SHP77 treated with DMSO at 0.1 percent for 48 hours (cell line): ENCODE measurements around the gene RHOJ.
"Not testable (repeated sequence)": the region's sequence is repeated elsewhere in the genome, so short reads cannot be mapped to it uniquely, and the experiment has no call there.

Source experiments
- DNase-seq: peaks from one replicate; lab custom pipeline; 2025; lab: John Stamatoyannopoulos, UW

The RHOJ gene

DNA sequence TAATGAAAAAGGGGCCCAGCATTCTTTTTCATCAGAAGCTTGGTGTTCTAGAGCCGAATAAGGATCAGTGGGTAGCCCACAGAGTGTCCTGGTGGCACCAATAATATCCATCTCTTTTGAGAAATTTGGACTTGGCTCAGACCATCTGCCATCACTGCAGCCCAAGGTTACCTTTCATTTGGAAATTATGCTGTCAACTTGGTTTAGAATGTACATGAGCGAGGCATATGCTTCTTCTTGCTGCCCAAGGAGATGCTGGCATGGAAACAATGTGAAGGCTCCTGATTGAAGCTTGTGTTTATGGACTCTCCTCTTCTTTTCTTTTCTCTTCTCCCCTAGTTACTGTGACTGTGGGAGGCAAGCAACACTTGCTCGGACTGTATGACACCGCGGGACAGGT, 64.5 kb downstream of the RHOJ start:
- no peak for DNase-seq

DNA sequence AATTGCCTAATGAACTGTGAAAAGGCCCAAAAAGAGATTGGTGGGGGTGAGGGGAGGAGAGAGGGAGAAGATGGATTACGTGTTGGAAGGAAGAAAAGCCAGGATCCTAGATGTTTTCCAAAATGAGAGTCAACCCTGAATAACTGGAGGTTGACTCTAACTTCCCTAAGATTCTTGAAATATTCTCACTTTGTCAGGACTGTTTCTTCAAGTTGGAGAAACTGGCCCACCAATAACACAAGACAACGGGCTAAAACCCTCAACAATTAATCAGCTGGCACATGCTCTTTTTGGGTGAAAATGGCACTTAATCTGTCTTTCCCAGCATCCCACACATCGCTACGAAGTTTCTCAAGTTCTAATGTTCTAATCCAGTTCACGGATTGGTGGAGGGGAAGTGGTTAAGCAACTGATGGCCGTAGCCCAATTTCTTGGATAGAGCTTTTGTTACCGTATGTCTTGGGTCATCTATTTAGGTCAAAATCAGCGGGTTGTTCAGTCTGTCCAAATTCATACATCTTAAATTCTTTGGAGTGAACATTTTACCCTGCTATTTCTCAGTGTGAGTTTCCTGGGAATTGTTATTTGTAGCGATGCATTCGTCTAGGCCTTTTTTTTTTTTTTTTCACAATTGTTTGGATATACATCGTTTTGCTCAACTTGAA, 65.5 kb downstream of the RHOJ start:
- no peak for DNase-seq

DNA sequence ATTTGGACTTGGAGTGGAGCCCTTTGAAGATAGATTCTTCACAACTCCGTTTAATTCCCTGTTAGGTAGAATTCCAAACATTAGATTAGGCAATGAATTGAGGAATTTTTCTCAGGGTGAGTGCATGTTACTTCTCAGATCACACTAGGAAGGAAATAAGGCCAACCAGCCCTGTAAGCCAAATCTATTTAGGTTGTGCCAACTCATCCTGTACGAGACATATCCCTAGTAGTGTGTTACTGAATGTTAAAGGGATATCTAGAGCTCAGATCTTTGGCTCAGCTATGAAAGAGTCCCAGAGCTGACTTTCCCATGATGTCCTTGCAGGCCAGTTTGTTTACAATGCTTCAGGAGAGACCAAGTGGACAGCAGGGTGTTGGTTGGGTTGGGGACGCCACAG, 68.9 kb downstream of the RHOJ start:
- DNase-seq = no peak

DNA sequence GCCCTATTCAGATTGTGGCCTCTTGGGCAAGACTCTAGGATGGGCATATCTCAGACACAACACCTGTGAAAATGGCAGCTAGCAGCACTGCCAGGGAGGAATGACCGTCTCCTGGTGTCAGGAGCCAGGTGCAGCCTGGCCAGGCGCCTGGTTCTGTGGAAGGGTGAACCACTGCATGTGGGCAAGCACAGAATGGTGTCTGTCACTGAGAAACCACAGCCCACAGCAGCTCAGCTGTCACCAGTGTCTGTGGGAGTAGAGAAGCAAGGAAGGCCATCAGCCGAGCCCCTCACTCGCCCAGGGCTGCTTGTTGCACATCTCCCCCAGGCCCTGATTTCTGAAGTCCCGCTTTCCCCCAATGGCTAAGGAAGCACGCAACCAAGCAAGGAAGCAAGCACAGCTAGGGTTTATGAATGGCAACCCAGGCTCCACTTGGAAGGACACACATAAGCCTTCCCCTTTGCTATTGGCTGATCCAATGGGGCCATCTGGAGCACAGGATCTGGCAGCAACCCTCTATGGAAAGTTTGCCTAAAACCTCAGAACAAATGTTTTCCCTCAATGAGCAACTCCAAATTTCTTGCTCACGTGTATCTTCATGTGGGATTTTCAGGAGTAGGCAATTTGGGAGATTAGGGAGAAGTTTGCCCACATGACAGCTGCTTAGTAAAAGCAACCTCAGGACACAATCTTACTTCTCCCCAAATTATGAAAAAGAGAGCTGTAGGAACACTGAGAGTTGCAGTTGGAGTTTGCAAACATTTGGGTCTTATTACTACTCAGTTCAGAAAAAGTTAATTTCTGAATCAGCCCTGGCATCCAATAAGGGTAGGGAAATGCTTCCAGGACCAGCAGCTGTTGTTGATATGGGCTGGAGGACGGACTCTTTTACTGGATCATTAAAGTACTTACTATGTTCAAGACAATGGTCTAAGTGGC, 69.7 kb downstream of the RHOJ start:
- no peak for DNase-seq

DNA sequence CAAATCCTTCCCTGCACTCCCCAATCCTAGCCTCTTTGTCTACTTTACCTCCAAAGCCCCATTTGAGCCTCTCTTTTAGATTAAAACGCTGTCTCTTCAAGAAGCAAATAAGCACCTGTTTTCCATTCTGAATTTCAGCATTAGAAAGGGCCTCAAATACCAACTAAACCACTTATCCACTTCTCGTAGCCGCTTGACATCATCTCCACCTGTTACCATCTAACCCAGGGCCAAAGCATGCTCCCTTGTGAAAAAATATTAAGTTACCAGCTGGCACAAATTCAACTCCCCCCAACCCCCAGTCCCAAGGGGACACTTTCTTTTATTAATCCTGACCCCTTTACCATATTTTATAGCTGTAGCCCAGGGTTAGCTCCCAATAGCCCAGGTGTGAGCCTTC, 71.4 kb downstream of the RHOJ start:
- no peak for DNase-seq

DNA sequence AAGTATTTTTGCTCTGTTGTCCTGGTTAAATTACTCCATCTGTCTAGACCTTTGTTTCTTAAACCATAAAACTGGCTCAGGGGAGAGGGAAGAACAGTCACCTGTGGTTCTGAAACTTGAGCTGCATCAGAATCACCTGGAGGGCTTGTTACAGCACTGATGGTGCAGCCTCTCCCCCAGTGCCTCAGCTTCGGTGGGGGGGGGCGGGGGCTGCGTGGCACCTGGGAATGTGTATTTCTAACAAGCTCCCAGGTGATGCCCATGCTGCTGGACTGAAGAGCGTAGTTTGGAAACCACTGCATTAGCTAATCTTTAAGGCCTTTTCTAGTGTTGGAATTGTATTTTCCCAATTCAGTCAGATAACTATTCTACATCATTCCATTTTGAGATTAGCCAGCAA, 71.8 kb downstream of the RHOJ start:
- DNase-seq = no peak

DNA sequence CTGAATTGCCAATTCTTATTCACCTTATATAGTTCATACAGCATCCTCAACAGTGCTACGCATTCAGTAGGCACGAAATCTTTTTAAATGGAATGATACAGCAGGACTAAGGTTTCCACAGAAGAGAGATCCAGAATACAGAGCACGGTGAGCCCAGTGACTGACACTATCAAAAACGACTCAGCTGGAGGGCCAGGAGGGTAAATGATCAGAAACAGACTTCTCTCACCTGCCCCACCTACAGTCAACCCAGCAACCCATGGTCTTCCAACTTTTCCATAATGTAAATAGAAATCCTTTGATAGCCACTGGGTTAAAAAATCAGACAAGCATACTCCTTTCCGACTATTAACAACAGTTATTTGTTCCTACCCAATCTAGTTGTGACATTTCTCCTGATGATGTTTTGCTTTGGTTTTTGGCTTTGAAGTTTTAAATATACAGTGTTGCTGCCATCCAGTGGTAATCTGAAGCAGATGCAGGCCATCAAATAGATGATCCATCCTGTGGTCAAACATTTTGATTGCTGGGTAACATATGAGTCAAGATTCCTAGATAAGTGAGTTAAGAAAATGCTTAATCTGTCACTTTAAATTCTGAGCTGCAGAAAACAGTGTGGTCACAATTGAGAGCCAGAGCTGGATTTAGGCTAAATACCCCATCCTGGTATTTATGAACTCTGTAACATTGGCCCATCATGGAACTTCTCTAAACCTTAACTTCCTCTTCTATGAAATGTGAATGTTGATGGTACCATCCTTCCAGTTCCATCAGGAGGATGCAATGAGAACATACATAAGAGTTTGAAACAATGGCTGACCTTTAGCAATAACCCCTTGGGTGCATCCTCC, 72.5 kb downstream of the RHOJ start:
- peak; percentile 43 for DNase-seq

DNA sequence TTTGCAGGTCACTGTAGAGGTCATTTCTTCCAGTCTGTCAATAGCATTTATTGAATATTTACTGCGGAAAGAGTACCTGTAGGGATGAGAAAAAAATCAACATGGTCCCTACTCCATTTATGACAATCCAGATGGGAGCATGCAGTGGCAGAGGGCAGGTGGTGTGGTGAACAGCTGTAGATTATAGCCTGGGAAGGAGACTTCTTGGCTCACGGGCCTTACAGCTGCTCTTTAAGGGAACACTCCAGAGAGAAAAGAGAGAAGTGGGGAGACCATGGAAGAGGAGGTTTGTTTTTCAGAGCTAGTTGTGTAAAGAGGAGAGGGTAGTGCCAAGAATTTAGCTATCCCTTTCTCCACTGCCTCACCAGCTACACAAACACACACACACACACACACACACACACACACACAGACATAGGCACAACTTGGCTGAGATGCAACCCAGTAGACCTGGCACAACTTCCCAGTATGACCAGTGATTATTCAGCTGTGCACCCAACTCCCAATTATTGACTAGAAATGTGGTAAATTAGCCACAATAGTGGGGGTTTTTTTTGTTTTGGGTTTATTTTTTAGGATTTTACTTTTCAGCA, 73.4 kb downstream of the RHOJ start:
- no peak for DNase-seq

DNA sequence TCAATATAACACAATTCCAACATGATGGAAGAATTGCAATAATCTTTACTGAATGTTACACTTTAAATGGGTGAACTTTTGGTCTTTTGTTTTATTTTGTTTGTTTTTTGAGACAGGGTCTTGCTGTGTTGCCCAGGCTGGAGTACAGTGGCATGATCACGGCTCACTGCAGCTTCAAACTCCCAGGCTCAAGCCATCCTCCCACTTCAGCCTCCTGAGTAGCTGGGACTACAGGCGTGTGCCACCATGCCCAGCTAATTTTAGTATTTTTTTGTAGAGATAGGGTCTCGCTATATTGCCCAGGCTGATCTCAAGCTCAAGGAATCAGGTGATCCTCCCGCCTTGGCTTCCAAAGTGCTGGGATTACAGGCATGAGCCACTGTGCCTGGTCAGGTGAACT, 75.7 kb downstream of the RHOJ start:
- not testable (repeated sequence) for DNase-seq

DNA sequence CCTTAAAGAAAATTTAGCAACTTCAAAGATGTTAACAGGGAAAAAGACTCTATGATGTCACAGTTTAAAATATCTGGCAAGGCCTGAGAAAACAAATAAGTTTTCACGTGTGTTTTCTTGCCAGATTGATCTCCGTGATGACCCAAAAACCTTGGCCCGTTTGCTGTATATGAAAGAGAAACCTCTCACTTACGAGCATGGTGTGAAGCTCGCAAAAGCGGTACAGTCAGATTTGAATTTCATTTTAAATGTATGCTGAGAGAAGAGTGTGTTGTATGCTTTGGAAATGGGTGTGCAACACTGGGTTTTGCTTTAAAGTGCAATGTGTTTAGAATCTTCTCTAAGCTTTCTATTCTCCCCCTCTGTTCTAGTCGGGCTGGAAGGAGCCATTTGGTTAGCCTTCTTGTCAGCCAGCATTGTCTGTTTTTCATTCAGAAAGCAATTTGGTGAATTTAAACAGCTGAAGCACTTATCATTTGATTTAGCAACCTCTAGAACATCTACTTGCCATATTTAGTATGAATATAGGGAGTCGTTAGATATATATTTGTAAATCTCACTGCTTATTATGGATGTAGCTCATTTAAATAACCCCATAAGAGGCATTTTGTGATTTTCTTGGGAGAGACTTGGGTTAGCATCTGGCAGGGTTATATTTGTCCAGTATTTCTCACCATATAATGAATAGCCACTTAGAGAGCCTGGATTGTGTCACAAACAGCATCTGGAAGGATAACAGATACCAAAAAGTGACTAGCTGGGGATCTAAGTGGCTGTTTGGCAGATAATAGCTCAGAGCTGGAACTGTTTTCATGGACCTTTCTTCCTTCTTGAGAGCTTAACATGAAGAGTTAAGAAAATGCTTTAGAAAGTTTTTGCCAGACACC, 79.0 kb downstream of the RHOJ start:
- DNase-seq = no peak

DNA sequence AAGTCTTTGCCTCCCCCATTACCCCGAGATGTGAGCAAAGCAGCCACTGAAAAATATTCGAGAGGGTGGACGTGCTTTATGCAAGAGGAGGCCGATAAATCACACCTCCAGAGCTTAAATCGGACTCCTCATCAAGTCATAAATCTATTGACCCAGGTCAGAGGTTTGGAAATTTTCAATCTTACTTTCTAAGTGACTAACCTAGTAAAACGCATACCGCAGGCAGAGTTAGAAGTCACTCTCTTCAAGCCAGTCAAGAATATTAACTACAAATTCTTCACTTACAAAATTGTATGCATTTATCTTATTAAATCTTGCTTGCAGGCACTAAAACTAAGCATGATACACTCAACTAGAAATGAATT, 79.6 kb downstream of the RHOJ start:
- no peak for DNase-seq

DNA sequence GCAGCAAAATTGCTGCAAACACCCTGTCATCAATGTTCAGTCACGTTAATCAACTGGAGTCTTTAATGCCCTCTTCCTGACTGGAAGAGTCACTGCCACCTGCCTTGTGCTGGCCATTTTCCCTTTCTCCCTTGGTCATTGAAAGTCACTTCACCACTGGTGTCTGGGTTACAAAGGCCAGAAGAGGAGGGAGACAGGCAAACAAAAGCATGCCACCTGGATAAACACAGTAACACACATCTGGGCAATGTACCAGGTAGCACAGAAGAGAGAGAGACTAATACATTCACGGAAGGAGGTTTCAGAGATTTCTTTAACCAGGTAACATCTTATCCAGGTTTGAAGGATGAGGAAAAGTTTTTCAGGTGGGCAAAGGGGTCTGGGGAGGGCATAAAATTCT, 81.8 kb downstream of the RHOJ start:
- peak; percentile 23 for DNase-seq

DNA sequence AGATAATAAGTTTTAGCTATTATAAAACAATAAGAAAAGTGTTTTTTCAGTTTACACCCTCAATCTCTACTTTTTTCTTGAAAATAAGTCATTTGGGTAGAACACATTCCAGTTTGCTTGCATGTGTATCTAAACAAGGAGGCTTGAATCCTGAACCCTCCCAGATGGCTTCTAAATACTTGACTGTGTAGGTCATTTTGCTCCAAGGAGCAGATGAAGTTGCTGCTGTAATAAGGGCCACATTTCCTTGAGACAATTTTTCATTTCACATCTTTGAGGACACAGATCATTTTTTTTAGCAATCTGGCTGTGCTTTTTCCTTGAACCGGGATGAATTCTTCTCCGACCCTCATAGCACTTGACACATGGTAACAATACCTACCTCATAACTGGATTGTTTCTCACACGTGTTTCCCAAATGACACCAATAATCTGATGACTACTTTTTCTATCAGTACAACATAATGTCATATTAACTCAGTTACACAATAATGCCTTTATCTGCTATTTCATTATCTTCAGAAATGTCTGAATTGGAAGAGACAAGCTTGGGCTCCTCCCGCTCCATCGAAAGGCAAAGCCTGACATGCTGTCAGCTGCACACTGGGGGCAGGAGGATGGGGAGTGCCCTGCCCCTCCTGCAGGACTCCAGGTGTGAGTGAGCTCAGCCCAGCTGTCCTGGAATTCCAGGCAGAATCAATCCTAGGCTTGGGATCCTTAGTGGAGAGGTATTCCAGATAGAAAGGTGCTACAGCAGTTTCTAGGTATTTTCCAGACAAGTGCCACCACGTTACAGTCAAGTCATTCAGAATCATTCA, 83.6 kb downstream of the RHOJ start:
- no peak for DNase-seq

DNA sequence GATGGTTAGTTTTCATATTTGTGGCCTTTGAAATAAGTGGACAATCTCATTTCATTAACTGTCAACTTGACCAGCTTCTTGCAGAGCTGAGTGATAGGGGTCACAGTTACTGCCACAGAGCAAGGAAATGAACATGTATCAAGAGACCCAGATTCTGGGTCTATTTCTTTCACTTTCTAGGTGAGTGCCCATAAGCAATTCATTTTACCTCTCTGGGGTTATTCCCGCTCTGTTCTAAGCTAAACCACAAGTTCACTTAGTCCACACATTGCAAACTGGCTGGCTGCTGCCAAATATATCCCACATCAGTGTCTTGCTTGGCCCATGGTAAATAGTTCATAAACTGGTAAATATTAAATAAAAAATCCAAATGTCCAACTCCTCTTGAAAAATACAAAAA, 84.6 kb downstream of the RHOJ start:
- DNase-seq = no peak

DNA sequence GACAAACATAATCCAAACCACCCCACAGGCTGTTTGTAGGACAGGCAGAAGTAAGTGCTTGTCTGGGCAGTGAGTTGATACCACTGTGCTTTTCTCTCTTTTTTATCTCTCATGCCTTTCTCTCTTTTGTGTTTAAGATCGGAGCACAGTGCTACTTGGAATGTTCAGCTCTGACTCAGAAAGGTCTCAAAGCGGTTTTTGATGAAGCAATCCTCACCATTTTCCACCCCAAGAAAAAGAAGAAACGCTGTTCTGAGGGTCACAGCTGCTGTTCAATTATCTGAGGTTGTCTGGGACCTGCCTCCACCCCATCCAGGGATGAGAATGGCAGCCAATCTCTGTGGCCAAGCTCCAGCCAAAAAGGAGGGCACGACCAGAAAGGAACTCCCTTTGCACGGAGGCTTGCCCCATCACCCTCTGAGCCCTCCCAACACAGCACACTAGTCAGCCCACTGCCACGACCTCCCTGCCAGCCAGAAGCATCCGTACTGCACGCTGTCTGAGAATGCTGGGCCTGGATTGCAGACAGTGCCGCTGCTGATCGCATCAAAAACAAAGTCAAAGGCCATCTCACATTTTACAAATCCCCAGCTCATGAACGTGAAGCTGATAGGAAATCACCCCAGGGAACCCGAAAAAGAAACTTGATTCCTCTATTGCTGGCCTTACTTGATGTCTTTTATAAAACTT, 86.6 kb downstream of the RHOJ start:
- no peak for DNase-seq

DNA sequence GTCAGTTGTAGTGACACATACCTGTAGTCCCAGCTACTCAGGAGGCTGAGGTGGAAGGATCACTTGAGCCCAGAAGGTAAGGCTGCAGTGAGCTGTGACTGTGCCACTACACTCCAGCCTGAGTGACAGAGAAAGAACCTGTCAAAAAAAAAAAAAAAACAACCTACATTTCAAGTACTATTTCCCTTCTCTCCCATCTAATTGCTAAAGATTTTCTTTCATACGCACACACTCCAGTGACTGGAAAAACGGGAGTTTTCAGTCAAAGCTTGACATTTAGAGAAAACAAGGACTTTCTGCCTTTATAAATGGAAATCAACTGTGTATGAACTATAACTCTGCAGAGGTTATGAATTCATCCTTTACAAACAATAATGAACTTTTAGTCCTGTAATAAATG, 88.6 kb downstream of the RHOJ start:
- DNase-seq = no peak

DNA sequence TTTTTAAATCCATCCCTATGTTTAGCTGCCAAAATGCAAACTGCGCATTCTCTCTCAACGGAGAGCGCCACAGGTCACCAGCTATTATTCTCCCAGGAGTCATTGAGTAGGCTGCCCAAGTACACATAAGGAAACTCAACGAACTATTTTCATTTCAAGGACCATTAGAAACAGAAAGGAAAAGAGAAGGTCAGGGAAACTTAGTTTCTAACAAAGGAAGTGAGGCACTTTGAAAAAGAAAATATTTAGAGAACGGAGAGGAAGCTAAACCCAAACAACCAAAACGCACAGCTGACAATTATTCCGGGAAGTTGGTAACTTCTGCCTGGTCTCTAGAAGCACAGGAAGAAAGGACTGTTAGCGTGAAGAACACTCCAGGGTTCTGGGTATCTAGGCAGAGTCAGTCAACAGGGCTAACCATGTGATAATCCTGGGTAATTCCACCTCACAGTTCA, 91.0 kb downstream of the RHOJ start:
- no peak for DNase-seq

DNA sequence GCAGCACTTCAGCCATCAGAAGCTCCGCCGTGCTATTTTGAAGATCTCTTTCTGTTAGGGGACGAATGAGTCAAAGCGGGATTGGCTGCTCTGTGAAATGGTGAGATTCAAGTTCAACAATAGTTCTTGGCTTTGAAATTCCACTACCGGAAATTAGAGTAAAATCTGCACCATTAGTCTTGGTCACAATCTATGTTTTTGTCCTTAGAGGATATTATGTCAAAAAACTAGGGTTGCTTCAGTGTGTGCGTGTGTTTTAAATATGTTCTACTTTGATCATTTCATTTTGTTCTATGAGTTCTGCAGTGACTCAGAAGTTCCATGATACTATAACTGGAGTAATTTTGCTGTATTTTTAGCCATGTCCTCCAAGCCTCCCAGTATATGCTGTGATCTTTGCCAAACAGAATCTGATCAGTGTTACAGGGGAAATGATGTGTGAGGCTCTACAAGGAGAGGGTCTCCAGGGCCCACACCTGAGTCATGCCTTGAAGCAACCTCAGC, 91.9 kb downstream of the RHOJ start:
- no peak for DNase-seq

DNA sequence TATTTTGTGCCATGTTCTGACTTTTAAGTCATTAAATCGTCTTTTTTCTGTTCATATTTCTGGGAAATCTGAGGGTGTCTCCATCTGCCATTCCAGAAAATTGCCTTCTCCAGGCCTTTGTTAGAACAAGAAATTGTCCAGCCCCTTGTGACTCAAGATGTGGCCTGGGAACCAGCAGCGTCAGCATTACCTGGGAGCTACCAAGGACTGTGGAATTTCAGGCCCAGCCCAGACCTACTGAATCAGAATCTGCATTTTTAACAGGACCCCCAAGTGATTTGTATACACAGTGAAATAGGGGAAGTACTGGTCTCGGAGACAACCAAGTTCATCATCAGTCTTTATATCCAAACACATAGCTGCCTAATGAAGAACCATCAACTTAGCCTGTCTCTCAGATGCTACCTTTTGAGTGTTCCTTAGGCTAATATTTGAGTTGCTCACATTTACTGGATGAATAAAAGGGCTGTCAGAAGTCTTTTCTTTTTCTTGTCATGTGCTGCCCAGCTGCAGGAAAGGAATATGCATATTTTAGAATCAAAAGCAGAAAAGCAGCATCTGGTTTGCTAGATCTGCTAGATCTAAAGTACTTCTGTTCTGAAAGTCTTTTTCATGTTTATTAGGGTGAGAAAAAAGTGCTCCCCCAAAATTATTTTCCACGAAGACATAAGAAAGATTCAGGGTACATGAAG, 93.3 kb downstream of the RHOJ start:
- no peak for DNase-seq
